ENCODE results near the gene MACROH2A1. TPM values are rescaled to one million over a fixed set of nuclear protein-coding genes. Genes with fewer than 3 reads are reported as not detected.

The MACROH2A1 gene
- total RNA-seq, 1 donor from 2014 or later, result 215 TPM

GRCh38 chr5:135309391-135310327, 89.4 kb downstream of the MACROH2A1 start:
- no peak overlapping the region for H3K27ac Mint-ChIP-seq (ENCODE audit: unreplicated experiment)
- H3K4me1 Mint-ChIP-seq (ENCODE audit: low read depth, unreplicated experiment), result no peaks in the 10 kb centered on the region
- peaks cover 3% of the 10 kb centered on the region for H3K9me3 Mint-ChIP-seq (ENCODE audit: unreplicated experiment)
- no peak for DNase-seq
- H3K4me3 Mint-ChIP-seq (ENCODE audit: unreplicated experiment), result no peak overlapping the region
- no peak for TF ChIP-seq CTCF (IDR thresholded peaks at IDR 0.05; ENCODE audit: partially characterized antibody, unreplicated experiment)
- H3K36me3 Mint-ChIP-seq (ENCODE audit: unreplicated experiment), result no peaks in the 10 kb centered on the region
- H3K27me3 Mint-ChIP-seq (ENCODE audit: unreplicated experiment), result peaks cover 3% of the 10 kb centered on the region

GRCh38 chr5:135308752-135309151, 90.3 kb downstream of the MACROH2A1 start:
- no peak overlapping the region for H3K4me3 Mint-ChIP-seq (ENCODE audit: unreplicated experiment)
- no peak overlapping the region for H3K27ac Mint-ChIP-seq (ENCODE audit: unreplicated experiment)
- H3K36me3 Mint-ChIP-seq (ENCODE audit: unreplicated experiment), result no peaks in the 10 kb centered on the region
- H3K4me1 Mint-ChIP-seq (ENCODE audit: low read depth, unreplicated experiment), result peaks cover 3% of the 10 kb centered on the region
- peaks cover 3% of the 10 kb centered on the region for H3K9me3 Mint-ChIP-seq (ENCODE audit: unreplicated experiment)
- TF ChIP-seq CTCF (IDR thresholded peaks at IDR 0.05; ENCODE audit: partially characterized antibody, unreplicated experiment), result no peak
- H3K27me3 Mint-ChIP-seq (ENCODE audit: unreplicated experiment), result peaks cover 3% of the 10 kb centered on the region
- no peak for DNase-seq

GRCh38 chr5:135308245-135308644, 90.8 kb downstream of the MACROH2A1 start:
- no peak overlapping the region for H3K4me3 Mint-ChIP-seq (ENCODE audit: unreplicated experiment)
- peaks cover 3% of the 10 kb centered on the region for H3K4me1 Mint-ChIP-seq (ENCODE audit: low read depth, unreplicated experiment)
- H3K27me3 Mint-ChIP-seq (ENCODE audit: unreplicated experiment), result peaks cover 3% of the 10 kb centered on the region
- DNase-seq, result no peak
- peaks cover 3% of the 10 kb centered on the region for H3K9me3 Mint-ChIP-seq (ENCODE audit: unreplicated experiment)
- no peak overlapping the region for H3K27ac Mint-ChIP-seq (ENCODE audit: unreplicated experiment)
- no peak for TF ChIP-seq CTCF (IDR thresholded peaks at IDR 0.05; ENCODE audit: partially characterized antibody, unreplicated experiment)
- H3K36me3 Mint-ChIP-seq (ENCODE audit: unreplicated experiment), result no peaks in the 10 kb centered on the region

- TF ChIP-seq CTCF (IDR thresholded peaks at IDR 0.05; ENCODE audit: partially characterized antibody, unreplicated experiment), result no peak
- Mint-ChIP-seq H3K4me1 (ENCODE audit: low read depth, unreplicated experiment) (peaks cover 3% of the 10 kb centered on the region), H3K4me3 (ENCODE audit: unreplicated experiment) (no peak overlapping the region), H3K9me3 (ENCODE audit: unreplicated experiment) (no peaks in the 10 kb centered on the region), H3K27me3 (ENCODE audit: unreplicated experiment) (peaks cover 3% of the 10 kb centered on the region), H3K36me3 (ENCODE audit: unreplicated experiment) (no peaks in the 10 kb centered on the region), H3K27ac (ENCODE audit: unreplicated experiment) (no peak overlapping the region)
- no peak for DNase-seq
These were observed 91.7 kb downstream of the MACROH2A1 start for GRCh38 chr5:135307143-135307903.

All from glutamatergic neuron (in vitro differentiated cells).